ENCODE measurements around the gene FAM149A.

GRCh38 chr4:186069729-186070128, 34.8 kb upstream of the FAM149A start:
- TF ChIP-seq SUZ12 (IDR thresholded peaks at IDR 0.05; ENCODE audit: extremely low read depth, insufficient read depth, insufficient read length) (no peak), YY1 (IDR thresholded peaks at IDR 0.05; ENCODE audit: insufficient read depth, insufficient read length) (no peak), ZNF274 (IDR thresholded peaks at IDR 0.05; ENCODE audit: low read depth, low read length) (no peak)

Measured in NT2/D1 (cell line).